ENCODE data around the gene SSR3.
"Not testable (repeated sequence)": the region's sequence is repeated elsewhere in the genome, so short reads cannot be mapped to it uniquely, and the experiment has no call there.

SSR3 gene

GRCh38 chr3:156554842-156555687 lies at the start of gene SSR3:
TSS of gene SSR3 (minus strand) at chr3:156555117. CDS start at chr3:156555089, 28 bp downstream.
- DNase-seq (ENCODE audit: low spot score): peak; percentile 99

- no peak for DNase-seq (ENCODE audit: low spot score)
Observed at GRCh38 chr3:156604064-156604641, 49.2 kb upstream of the SSR3 start.

GRCh38 chr3:156603379-156604017 lies 48.6 kb upstream of the SSR3 start:
- DNase-seq (ENCODE audit: low spot score): no peak

GRCh38 chr3:156602424-156602823 lies 47.5 kb upstream of the SSR3 start:
- no peak for DNase-seq (ENCODE audit: low spot score)

GRCh38 chr3:156601497-156601896 lies 46.6 kb upstream of the SSR3 start:
- DNase-seq (ENCODE audit: low spot score): no peak

GRCh38 chr3:156600834-156601233 lies 45.9 kb upstream of the SSR3 start:
- no peak for DNase-seq (ENCODE audit: low spot score)

GRCh38 chr3:156599089-156599874 lies 44.4 kb upstream of the SSR3 start:
- no peak for DNase-seq (ENCODE audit: low spot score)

- DNase-seq (ENCODE audit: low spot score): no peak
Observed at GRCh38 chr3:156598413-156598812, 43.5 kb upstream of the SSR3 start.

DNA sequence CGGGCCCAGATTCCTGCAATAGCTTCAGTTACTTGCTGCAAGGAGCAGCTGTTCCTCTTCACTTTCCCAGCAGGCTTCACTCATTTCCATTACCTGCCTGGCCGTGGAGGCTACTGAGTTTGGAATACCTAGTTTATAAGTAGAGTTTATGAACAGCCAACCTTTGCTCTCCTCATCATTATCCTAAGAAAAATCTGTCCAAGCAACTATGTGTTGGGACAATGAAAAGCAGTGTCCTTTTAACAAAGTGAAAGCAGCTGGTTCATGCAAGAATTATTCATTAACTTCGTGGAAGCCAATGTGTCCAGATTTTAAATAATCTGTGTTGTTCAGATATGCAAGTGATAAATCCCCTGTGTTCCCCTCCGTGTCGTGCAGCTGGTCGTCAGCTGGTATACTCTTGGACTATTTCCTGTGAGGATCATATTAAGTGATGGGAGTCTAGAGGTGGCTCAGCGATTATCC lies 39.3 kb upstream of the SSR3 start:
- DNase-seq (ENCODE audit: low spot score): no peak

- DNase-seq (ENCODE audit: low spot score): no peak
Observed at GRCh38 chr3:156593814-156594213, 38.9 kb upstream of the SSR3 start.

DNA sequence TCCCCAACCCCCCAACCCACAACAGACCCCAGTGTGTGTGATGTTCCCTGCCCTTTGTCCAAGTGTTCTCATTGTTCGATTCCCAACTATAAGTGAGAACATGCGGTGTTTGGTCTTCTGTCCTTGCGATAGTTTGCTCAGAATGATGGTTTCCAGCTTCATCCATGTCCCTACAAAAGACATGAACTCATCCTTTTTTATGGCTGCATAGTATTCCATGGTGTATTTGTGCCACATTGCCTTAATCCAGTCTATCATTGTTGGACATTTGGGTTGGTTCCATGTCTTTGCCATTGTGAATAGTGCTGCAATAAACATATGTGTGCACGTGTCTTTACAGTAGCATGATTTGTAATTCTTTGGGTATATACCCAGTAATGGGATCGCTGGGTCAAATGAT lies 34.9 kb upstream of the SSR3 start:
- not testable (repeated sequence) for DNase-seq (ENCODE audit: low spot score)

DNA sequence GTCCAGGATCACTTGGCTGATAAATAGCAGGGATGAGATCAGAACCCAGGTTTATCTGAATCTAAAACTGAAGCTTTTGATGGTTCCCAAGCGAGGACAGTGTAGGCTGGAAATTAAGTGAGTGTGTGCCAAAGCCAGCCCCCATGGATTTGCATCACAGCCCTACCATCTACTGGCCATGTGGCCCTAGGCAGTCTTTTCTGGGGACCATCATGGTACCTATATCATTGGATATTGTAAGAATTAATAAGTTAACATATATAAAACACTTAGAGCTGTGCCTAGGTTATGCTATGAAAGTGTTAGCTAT lies 32.8 kb upstream of the SSR3 start:
- DNase-seq (ENCODE audit: low spot score): no peak

DNA sequence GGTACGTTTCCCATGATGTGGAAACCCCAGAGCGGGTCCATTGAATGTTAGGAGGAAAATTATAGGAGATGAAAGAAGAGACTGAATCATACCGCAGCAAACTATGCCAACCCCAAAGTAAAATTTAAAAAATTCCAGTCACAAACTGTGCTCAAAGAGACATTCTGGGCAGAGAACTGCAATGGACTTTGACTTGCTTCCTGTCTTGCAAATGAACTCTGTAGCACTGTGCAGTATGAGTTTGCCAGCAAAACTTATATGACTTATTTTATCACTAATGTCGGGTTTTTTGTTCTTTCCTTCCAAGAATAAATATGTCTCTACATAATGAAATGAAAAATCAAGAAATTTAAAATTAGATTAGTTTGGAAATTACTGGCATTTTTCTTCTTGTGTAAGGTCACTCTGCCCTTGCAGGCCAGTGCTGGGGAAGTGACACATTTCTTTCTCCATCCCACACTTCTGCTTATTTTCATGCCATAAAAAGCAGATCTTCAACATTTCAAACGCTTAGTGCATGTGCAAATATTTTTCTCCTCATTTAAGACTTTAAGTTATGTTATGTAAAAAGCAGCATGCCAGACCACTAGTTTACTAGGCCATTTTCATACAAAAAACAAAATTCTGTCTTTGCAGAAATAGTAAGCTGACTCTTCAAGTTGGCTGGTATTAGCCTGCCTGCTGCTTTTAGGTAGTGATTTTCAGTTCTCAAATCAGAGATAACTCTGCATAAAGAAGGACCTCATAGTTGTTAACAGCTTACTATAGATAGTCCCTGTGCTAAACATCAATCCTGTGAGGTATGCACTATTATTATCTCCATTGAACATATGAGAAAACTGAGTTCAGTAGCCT lies 32.2 kb upstream of the SSR3 start:
- no peak for DNase-seq (ENCODE audit: low spot score)

DNA sequence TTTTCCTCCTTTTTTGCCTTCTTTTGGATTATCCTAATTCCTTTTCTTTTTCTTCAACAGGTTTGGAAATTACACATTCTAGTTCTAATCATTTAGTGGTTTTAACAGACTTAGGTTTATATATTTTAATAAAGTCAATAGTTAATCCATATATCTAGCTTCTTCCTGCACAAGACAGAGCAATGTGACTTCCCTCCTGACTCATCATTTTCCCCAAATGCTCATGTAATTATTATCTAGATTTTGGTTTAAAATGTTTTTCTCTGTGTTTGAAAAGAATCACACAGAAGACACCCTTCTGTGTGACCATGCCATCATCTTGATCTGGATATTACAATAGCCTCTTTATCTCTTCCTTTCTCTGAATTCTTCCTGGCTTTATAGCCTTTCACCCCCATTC lies 28.6 kb upstream of the SSR3 start:
- no peak for DNase-seq (ENCODE audit: low spot score)

DNA sequence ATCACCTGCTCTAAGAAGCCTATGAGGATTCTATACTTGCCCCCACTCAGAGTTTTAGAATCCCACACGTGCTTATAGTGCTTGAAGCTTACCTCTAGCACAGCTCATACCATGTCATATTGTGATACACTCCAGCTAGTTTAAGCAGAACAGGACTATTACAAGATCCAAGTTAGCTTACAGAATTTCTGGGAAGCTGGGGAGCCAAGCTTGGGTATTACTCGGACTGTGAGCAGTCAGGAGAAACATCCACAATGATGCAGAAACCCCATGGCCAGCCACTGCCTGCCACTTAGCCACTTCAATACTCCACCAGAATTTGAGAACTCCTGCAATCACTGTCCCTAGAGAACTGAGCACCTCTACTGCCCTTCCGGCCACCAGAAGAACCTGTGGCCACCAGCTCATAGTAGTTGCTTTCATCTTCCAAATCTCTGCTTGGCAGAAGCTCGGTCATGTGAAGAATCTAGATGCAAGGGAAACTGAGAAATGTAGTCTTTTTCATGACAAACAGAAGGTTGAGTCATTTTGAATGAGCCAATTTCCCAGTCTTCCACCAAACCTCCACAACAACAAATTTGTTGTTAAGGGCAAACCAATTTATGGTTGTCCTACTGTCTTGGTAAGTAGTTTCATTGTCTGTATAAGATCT lies 27.7 kb upstream of the SSR3 start:
- no peak for DNase-seq (ENCODE audit: low spot score)

- no peak for DNase-seq (ENCODE audit: low spot score)
Observed at GRCh38 chr3:156581954-156582353, 27.0 kb upstream of the SSR3 start.

- DNase-seq (ENCODE audit: low spot score): no peak
Observed at GRCh38 chr3:156581033-156581432, 26.1 kb upstream of the SSR3 start.

- DNase-seq (ENCODE audit: low spot score): no peak
Observed at GRCh38 chr3:156579427-156579851, 24.5 kb upstream of the SSR3 start.

DNA sequence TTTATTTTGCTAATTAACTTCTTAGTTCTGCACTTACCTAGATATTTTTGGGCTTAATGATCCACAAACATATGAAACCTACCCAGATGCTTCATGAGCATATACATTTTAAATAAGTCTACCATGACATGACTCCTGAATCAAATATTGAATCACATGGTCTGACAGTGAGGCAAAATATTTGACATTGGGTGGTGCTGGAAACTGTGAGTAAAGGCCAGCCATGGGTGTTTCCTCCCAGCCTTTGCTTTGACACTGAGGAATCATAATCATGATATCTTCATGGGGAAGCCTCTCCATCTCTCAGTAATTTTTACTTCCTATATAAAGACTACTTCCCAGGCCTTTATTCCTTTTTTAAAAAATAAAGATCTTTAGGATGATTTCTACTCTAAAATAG lies 22.8 kb upstream of the SSR3 start:
- DNase-seq (ENCODE audit: low spot score): no peak

- no peak for DNase-seq (ENCODE audit: low spot score)
Observed at GRCh38 chr3:156576651-156577348, 21.9 kb upstream of the SSR3 start.
